WERI-Rb-1 (cell line): Measurements from ENCODE around the gene RIPOR3.

Source experiments
- DNase-seq: peaks from one replicate; pipeline ENCODE4 v3.0.0-alpha.2; 2020
- H3K27ac ChIP-seq: fragments of 250-450 bp; sonication (Bioruptor Pico); 2 replicates; pipeline ENCODE4 v1.5.1; 2020; ENCODE audit warnings: mild to moderate bottlenecking, moderate library complexity
- H3K27me3 ChIP-seq: fragments of 250-450 bp; sonication (Bioruptor Pico); 2 replicates; pipeline ENCODE4 v1.5.1; 2021; ENCODE audit warnings: mild to moderate bottlenecking, low read depth, moderate library complexity; ENCODE audit not compliant: insufficient read depth, severe bottlenecking
- H3K36me3 ChIP-seq: fragments of 250-450 bp; sonication (Bioruptor Pico); 2 replicates; pipeline ENCODE4 v1.5.1; 2020; ENCODE audit warnings: mild to moderate bottlenecking, moderate library complexity
- H3K4me3 ChIP-seq: 2 replicates; pipeline ENCODE4 v1.5.1; 2011; ENCODE audit warnings: low read depth, mild to moderate bottlenecking, control low read depth, low read length
- H3K9me3 ChIP-seq: fragments of 250-450 bp; sonication (Bioruptor Pico); 2 replicates; pipeline ENCODE4 v1.5.1; 2021; ENCODE audit warnings: mild to moderate bottlenecking, moderate library complexity; ENCODE audit not compliant: severe bottlenecking
- CTCF ChIP-seq: IDR thresholded peaks from 2 replicates; pipeline ENCODE4 v1.5.1; 2011; ENCODE audit warnings: low read depth, mild to moderate bottlenecking, control low read depth, inconsistent platforms, low read length

RIPOR3 gene

GRCh38 chr20:50587291-50587961 lies 103.9 kb downstream of the RIPOR3 start:
- peaks cover 8% of the 10 kb centered on the region for H3K36me3 ChIP-seq
- no peak overlapping the region for H3K27ac ChIP-seq
- DNase-seq: no peak
- no peaks in the 10 kb centered on the region for H3K9me3 ChIP-seq
- H3K27me3 ChIP-seq: no peaks in the 10 kb centered on the region
- no peak overlapping the region for H3K4me3 ChIP-seq
- TF ChIP-seq CTCF: no peak

GRCh38 chr20:50586531-50587232 lies 104.7 kb downstream of the RIPOR3 start:
- H3K27ac ChIP-seq: no peak overlapping the region
- DNase-seq: no peak
- H3K9me3 ChIP-seq: no peaks in the 10 kb centered on the region
- H3K27me3 ChIP-seq: no peaks in the 10 kb centered on the region
- no peak for TF ChIP-seq CTCF
- peaks cover 14% of the 10 kb centered on the region for H3K36me3 ChIP-seq
- no peak overlapping the region for H3K4me3 ChIP-seq

- Histone ChIP-seq H3K27ac (no peak overlapping the region), H3K9me3 (no peaks in the 10 kb centered on the region), H3K36me3 (peaks cover 22% of the 10 kb centered on the region), H3K4me3 (no peak overlapping the region), H3K27me3 (no peaks in the 10 kb centered on the region)
- no peak for DNase-seq
- no peak for TF ChIP-seq CTCF
Measured at GRCh38 chr20:50585678-50586077, 105.7 kb downstream of the RIPOR3 start.

- H3K4me3 ChIP-seq: no peak overlapping the region
- H3K27ac ChIP-seq: no peak overlapping the region
- H3K27me3 ChIP-seq: no peaks in the 10 kb centered on the region
- TF ChIP-seq CTCF: no peak
- no peaks in the 10 kb centered on the region for H3K9me3 ChIP-seq
- DNase-seq: no peak
- H3K36me3 ChIP-seq: peaks cover 26% of the 10 kb centered on the region
Measured at GRCh38 chr20:50585214-50585613, 106.1 kb downstream of the RIPOR3 start.

GRCh38 chr20:50584687-50585086 lies 106.7 kb downstream of the RIPOR3 start:
- no peak for DNase-seq
- peaks cover 32% of the 10 kb centered on the region for H3K36me3 ChIP-seq
- no peak for TF ChIP-seq CTCF

More at GRCh38 chr20:50584687-50585086, 106.7 kb downstream of the RIPOR3 start:
- Histone ChIP-seq H3K27ac (no peak overlapping the region), H3K27me3 (no peaks in the 10 kb centered on the region), H3K9me3 (no peaks in the 10 kb centered on the region), H3K4me3 (no peak overlapping the region)
